ENCODE measurements around the gene WFS1. TPM values are rescaled to one million over a fixed set of nuclear protein-coding genes. Genes with fewer than 3 reads are reported as not detected.
A peak's percentile ranks its signal among the peaks of the same experiment; 100 is the strongest.

The WFS1 gene
- polyA plus RNA-seq, 4 donors: 4.1 to 35.1 (median 12.2) TPM

DNA sequence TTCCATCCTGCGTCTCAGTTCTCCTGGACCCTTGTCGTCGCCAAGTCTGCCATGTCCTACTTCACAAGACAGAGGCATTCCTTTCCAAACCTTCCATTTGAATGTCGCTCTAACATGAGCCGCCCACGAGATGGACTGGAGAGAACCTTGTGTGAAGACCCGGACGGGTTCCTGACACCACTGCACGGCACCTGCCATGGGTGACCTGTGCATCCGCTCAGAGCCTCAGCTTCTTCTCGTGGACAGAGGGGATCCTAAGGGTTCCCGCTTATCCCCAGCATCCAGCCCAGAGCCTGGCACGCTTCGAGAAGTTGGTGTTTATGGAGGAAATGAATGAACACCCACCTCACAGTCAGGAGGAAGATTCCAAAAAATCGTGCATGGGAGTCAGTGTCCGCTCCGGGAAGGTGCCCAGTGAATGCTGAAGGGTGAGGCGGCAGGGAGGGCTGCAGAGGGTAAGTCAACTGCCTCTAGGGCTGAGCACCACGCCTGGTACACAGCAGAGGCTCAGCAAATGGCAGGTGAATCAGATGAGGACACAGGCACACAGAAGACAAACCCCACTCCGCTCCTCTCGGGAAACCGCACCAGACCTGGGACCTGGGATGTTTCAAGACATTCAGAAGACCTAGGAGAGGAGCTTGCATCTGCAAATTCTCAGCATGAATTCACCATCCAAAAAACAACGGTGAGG is 52.6 kb downstream of the WFS1 start:
- Histone ChIP-seq H3K4me3 (ENCODE audit: low read depth in 1 of 3, low read length in 3 of 3) (no peak overlapping the region), H3K36me3 (ENCODE audit: control insufficient read depth in 3 of 3, insufficient read depth in 2 of 3, low read depth in 1 of 3, low read length in 3 of 3) (no peaks in the 10 kb centered on the region), H3K27ac (ENCODE audit: low read depth in 1 of 3, low read length in 2 of 3) (no peak overlapping the region), H3K27me3 (ENCODE audit: control insufficient read depth in 3 of 3, insufficient read depth in 3 of 3, low read length in 3 of 3) (peaks cover 0 to 5% (median 0%) of the 10 kb centered on the region in 3 donors), H3K4me1 (ENCODE audit: control insufficient read depth in 3 of 3, insufficient read depth in 2 of 3, low read depth in 1 of 3, low read length in 2 of 3) (no peaks in the 10 kb centered on the region), H3K9me3 (ENCODE audit: control insufficient read depth in 2 of 2, insufficient read depth in 1 of 2, low read depth in 1 of 2, low read length in 1 of 2) (peaks cover 0 to 3% of the 10 kb centered on the region in 2 donors)
- DNase-seq: no peak
- no peak for FAIRE-seq
- 86 to 94% (median 91%) methylated on average over 21 to 23 of the region's 23 CpGs for WGBS, 3 donors

DNA sequence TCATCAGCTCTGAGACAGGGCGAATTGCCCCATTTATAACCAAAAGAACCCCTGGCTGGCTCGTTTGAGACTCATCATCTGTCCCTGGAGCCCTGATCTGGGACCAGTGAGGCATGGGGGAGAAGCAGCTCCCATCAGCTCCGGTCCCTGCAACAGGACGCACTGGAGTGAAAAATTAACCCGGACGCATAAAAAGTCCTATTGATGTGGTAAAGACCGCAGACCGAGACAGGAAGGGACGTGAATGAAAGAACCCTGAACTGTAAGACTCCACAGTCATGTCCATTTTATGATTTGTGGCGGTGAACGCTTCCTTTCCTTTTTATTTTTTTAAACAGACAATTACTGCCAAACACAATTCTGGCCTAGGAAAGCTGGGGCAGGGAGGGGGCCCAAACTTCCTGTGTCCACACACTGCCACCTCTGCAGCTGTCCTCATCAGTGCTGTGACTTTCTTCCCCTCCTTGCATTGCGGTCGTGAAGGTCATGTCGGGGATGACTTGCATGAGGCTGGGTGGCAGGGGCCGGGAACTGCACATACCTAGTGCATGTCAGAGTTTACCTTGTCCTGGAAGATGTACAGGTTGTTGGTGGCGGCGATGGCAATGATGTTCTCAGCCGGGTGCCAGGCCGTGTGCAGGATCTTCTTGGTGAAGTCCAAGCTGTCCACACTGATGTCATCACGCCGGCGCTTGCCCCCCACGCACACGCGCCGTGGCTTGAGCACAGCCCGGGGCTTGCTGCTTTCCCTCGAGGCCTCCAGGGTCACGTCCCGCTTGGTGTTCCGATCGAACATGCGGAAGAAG is 53.3 kb downstream of the WFS1 start:
- Histone ChIP-seq H3K4me3 (ENCODE audit: low read depth in 1 of 3, low read length in 3 of 3) (no peak overlapping the region), H3K9me3 (ENCODE audit: control insufficient read depth in 2 of 2, insufficient read depth in 1 of 2, low read depth in 1 of 2, low read length in 1 of 2) (peaks cover 0 to 3% of the 10 kb centered on the region in 2 donors), H3K27ac (ENCODE audit: low read depth in 1 of 3, low read length in 2 of 3) (no peak overlapping the region), H3K4me1 (ENCODE audit: control insufficient read depth in 3 of 3, insufficient read depth in 2 of 3, low read depth in 1 of 3, low read length in 2 of 3) (no peaks in the 10 kb centered on the region), H3K36me3 (ENCODE audit: control insufficient read depth in 3 of 3, insufficient read depth in 2 of 3, low read depth in 1 of 3, low read length in 3 of 3) (no peaks in the 10 kb centered on the region), H3K27me3 (ENCODE audit: control insufficient read depth in 3 of 3, insufficient read depth in 3 of 3, low read length in 3 of 3) (peaks cover 0 to 2% (median 0%) of the 10 kb centered on the region in 3 donors)
- FAIRE-seq (no peak), DNase-seq (no peak)
- 75 to 87% (median 81%) methylated on average over 33 of the region's 33 CpGs for WGBS, 3 donors

DNA sequence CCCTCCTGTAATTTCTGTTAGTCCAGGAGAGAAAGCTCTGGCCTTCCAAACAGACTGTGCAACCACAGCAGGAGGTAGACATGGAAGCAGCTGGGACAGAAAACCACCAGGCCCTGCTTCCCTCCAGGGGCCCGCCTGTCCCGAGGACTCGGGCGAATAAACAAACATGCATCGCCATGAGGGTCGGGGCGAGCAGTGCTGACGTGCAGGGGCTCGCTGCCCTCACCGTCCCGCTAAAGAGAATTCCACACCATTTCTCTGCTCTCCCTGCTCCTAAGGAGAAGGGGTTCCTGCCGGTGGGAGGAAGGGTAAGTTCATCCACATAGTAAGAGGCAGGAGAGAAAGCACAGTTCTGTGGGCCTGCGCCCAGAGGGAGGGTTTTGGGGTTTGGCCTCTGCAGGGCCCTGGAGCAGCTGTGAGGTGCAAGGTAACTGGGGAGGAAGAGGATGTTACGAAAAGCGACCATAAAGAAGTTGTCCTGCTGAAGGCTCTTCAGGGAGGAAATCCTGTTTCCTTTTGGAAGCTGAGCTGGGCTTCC is 54.9 kb downstream of the WFS1 start:
- WGBS, 3 donors: 49 to 81% (median 69%) methylated on average over 15 of the region's 15 CpGs

DNA sequence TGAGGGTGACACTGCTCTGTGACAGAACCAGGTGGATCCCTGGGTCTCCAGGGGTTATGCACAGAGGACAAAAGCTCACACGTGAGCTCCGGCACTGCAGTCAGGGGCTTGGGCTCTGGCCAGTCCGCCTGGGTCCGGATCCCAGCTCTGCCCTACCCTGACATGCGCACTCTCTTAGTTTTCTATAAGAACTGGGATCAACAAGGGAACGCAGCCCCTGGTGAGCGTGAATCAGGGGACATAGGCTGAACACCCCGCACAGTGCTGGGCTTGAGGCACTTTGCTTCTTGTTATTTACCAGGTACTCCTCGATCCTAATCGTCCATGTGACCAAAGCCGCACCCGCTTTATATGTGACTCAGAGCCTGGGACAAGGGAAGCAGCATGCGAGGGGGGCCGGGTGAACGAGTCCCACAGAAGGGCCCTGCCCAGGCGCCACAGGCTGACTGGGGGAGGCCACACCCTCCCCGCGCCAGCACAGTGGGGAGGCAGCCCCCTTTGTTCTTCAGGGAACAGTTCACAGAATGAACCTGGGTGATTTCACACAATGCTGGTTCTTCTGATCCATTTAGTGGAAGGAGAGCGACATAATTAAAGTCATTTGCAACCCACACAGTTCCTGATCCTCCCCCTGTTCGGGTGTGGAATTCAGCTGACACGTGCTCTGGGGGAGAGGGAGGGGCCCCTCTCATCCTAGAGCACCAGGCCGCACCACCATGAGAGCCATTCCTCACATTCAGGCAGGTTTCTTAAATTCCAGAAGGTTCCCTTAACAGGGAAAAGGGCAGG is 55.5 kb downstream of the WFS1 start:
- Histone ChIP-seq H3K9me3 (ENCODE audit: control insufficient read depth in 2 of 2, insufficient read depth in 1 of 2, low read depth in 1 of 2, low read length in 1 of 2) (peaks cover 0 to 2% of the 10 kb centered on the region in 2 donors), H3K36me3 (ENCODE audit: control insufficient read depth in 3 of 3, insufficient read depth in 2 of 3, low read depth in 1 of 3, low read length in 3 of 3) (no peaks in the 10 kb centered on the region), H3K27ac (ENCODE audit: low read depth in 1 of 3, low read length in 2 of 3) (peak overlapping the region in 1 of 3 donors; percentile 33), H3K4me3 (ENCODE audit: low read depth in 1 of 3, low read length in 3 of 3) (no peak overlapping the region), H3K4me1 (ENCODE audit: control insufficient read depth in 3 of 3, insufficient read depth in 2 of 3, low read depth in 1 of 3, low read length in 2 of 3) (no peaks in the 10 kb centered on the region), H3K27me3 (ENCODE audit: control insufficient read depth in 3 of 3, insufficient read depth in 3 of 3, low read length in 3 of 3) (peaks cover 0 to 2% (median 0%) of the 10 kb centered on the region in 3 donors)
- DNase-seq (peak; percentile 79 to 86), FAIRE-seq (no peak)
- 10 to 34% (median 23%) methylated on average over 22 of the region's 22 CpGs for WGBS, 3 donors

More for the DNA sequence above, 54.9 kb downstream of the WFS1 start:
- no peak overlapping the region for H3K4me3 ChIP-seq (ENCODE audit: low read depth in 1 of 3, low read length in 3 of 3)
- FAIRE-seq (no peak), DNase-seq (no peak)
- peaks cover 0 to 2% (median 0%) of the 10 kb centered on the region in 3 donors for H3K27me3 ChIP-seq (ENCODE audit: control insufficient read depth in 3 of 3, insufficient read depth in 3 of 3, low read length in 3 of 3)
- peak overlapping the region in 1 of 3 donors; percentile 33 for H3K27ac ChIP-seq (ENCODE audit: low read depth in 1 of 3, low read length in 2 of 3)
- no peaks in the 10 kb centered on the region for H3K4me1 ChIP-seq (ENCODE audit: control insufficient read depth in 3 of 3, insufficient read depth in 2 of 3, low read depth in 1 of 3, low read length in 2 of 3)
- peaks cover 0 to 3% of the 10 kb centered on the region in 2 donors for H3K9me3 ChIP-seq (ENCODE audit: control insufficient read depth in 2 of 2, insufficient read depth in 1 of 2, low read depth in 1 of 2, low read length in 1 of 2)
- H3K36me3 ChIP-seq (ENCODE audit: control insufficient read depth in 3 of 3, insufficient read depth in 2 of 3, low read depth in 1 of 3, low read length in 3 of 3): no peaks in the 10 kb centered on the region

DNA sequence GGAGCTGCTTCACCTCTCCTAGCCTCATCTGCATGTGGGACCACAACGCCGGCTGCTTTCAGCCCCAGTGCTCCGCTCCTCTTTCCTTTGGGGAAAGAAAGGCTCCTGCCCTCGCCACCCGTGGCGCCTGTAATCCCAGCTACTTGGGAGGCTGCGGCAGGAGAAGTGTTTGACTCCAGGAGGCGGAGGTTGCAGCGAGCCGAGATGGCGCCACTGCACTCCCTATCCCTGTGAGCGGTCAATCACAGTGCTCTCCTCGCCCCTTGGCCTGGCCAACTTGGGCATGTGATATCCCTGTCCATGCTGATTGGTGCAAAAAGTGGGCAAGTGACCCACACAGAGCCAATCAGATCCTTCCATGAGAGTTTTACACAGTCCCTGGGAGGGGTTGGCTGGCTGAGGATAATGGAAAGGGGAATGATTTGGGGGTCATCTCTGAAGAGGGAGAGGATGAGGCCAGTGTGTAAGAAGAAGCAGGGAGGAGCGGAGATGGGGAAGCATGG is 56.2 kb downstream of the WFS1 start:
- FAIRE-seq: no peak
- Histone ChIP-seq H3K4me3 (ENCODE audit: low read depth in 1 of 3, low read length in 3 of 3) (no peak overlapping the region), H3K4me1 (ENCODE audit: control insufficient read depth in 3 of 3, insufficient read depth in 2 of 3, low read depth in 1 of 3, low read length in 2 of 3) (no peaks in the 10 kb centered on the region), H3K9me3 (ENCODE audit: control insufficient read depth in 2 of 2, insufficient read depth in 1 of 2, low read depth in 1 of 2, low read length in 1 of 2) (no peaks in the 10 kb centered on the region), H3K36me3 (ENCODE audit: control insufficient read depth in 3 of 3, insufficient read depth in 2 of 3, low read depth in 1 of 3, low read length in 3 of 3) (no peaks in the 10 kb centered on the region), H3K27me3 (ENCODE audit: control insufficient read depth in 3 of 3, insufficient read depth in 3 of 3, low read length in 3 of 3) (peaks cover 0 to 2% (median 0%) of the 10 kb centered on the region in 3 donors), H3K27ac (ENCODE audit: low read depth in 1 of 3, low read length in 2 of 3) (no peak overlapping the region)
- WGBS, 3 donors: 87 to 91% (median 90%) methylated on average over 14 of the region's 14 CpGs
- DNase-seq: no peak

DNA sequence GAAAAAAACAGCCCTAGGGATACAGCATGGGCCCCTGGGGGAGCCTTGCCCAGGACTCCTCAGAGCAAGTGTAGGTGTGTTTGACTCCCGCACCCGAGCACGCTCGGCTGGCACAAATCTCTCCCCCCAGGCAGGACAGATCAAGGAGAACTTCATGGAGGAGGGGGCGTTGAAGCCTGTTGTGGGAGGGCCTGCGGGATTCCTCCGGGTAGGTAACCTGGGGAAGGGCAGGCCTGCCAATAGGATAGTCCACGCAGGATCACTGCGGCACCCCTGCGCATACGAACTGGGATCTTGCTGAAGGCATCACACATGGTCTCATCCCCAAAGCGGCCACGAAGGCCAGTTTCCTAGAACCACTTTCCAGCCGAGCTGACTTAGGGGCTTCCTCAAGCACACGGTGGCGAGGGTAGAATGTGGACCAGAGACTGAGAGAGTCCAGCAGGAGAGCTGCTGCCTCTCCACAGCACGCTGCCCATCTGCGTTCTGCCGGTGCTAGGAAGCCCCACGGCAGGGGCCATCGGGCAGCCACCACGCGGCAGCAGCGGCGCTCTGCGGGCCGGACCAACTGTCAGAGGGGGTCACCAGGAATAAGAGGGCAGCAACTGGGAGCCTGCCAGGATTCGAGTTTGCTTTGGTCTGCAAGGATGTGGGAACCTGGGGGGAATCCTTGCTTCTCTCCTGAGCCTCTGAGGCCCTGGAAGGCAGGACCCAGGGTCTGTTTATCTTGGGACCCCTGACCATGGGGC is 56.8 kb downstream of the WFS1 start:
- no peak for FAIRE-seq
- 89 to 92% (median 89%) methylated on average over 27 to 28 of the region's 28 CpGs for WGBS, 3 donors

DNA sequence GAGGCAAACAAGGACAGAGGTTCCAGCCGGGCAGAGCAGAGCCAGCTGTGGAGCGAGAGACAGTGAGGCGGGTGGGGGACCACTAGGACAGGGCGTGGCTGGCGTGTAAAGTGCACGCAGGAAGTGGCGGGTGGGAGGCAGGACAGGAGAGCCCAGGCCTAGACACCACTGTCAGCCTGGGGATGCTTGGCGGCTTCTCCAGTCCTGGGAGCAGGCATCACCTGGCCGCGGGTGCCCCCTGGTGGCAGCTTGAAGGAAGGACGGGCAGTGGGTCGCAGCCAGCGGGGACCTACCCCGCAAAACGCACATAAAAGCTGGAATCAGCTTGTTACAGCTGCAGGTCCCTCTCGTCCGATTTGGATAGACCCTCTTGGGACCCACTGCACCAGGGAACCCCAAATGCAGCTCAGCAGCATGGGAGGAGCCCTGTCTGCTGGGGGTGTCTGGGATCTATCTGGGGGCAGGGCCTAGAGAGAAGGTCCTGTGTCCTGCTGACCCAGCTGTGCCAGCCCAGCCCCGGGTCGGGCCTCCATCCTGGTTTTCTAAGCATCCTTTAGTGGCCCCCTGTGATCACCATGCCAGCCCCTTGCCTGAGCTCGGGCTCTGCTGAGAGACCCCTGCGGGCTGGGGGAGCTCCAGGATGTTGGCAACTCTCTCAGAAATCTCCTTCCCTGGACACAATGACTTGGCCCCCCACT is 57.7 kb downstream of the WFS1 start:
- H3K36me3 ChIP-seq (ENCODE audit: control insufficient read depth in 3 of 3, insufficient read depth in 2 of 3, low read depth in 1 of 3, low read length in 3 of 3): no peaks in the 10 kb centered on the region
- FAIRE-seq: no peak
- no peaks in the 10 kb centered on the region for H3K27me3 ChIP-seq (ENCODE audit: control insufficient read depth in 3 of 3, insufficient read depth in 3 of 3, low read length in 3 of 3)

More for the DNA sequence above, 56.8 kb downstream of the WFS1 start:
- no peak for DNase-seq
- no peak overlapping the region for H3K4me3 ChIP-seq (ENCODE audit: low read depth in 1 of 3, low read length in 3 of 3)
- peaks cover 0 to 3% of the 10 kb centered on the region in 2 donors for H3K9me3 ChIP-seq (ENCODE audit: control insufficient read depth in 2 of 2, insufficient read depth in 1 of 2, low read depth in 1 of 2, low read length in 1 of 2)
- no peaks in the 10 kb centered on the region for H3K36me3 ChIP-seq (ENCODE audit: control insufficient read depth in 3 of 3, insufficient read depth in 2 of 3, low read depth in 1 of 3, low read length in 3 of 3)
- H3K27ac ChIP-seq (ENCODE audit: low read depth in 1 of 3, low read length in 2 of 3): no peak overlapping the region
- H3K4me1 ChIP-seq (ENCODE audit: control insufficient read depth in 3 of 3, insufficient read depth in 2 of 3, low read depth in 1 of 3, low read length in 2 of 3): no peaks in the 10 kb centered on the region
- peaks cover 0 to 2% (median 0%) of the 10 kb centered on the region in 3 donors for H3K27me3 ChIP-seq (ENCODE audit: control insufficient read depth in 3 of 3, insufficient read depth in 3 of 3, low read length in 3 of 3)

More for the DNA sequence above, 57.7 kb downstream of the WFS1 start:
- H3K4me3 ChIP-seq (ENCODE audit: low read depth in 1 of 3, low read length in 3 of 3): no peak overlapping the region
- peak; percentile 76 to 79 for DNase-seq
- H3K27ac ChIP-seq (ENCODE audit: low read depth in 1 of 3, low read length in 2 of 3): no peak overlapping the region
- H3K4me1 ChIP-seq (ENCODE audit: control insufficient read depth in 3 of 3, insufficient read depth in 2 of 3, low read depth in 1 of 3, low read length in 2 of 3): no peaks in the 10 kb centered on the region
- 11 to 14% (median 12%) methylated on average over 21 of the region's 21 CpGs for WGBS, 3 donors
- H3K9me3 ChIP-seq (ENCODE audit: control insufficient read depth in 2 of 2, insufficient read depth in 1 of 2, low read depth in 1 of 2, low read length in 1 of 2): peaks cover 0 to 5% of the 10 kb centered on the region in 2 donors

Measured in small intestine (tissue), 7 donors.